C4-2B (cell line): ENCODE results near the gene TNFAIP8.

ENCODE experiments used
- CTCF ChIP-seq: fragments of 450-650 bp; conservative IDR thresholded peaks from 2 replicates; pipeline ENCODE4 v1.5.1; 2017; ENCODE audit warnings: mild to moderate bottlenecking
- ZFX ChIP-seq: fragments of 450-650 bp; IDR thresholded peaks from 2 replicates; pipeline ENCODE4 v1.6.1; 2017

GRCh38 chr5:119357270-119357669 lies 1.5 kb downstream of the TNFAIP8 start:
- TF ChIP-seq CTCF (no peak), ZFX (no peak)
